ENCODE data around the gene CCNI. TPM values are rescaled to one million over a fixed set of nuclear protein-coding genes. Genes with fewer than 3 reads are reported as not detected.
A peak's percentile ranks its signal among the peaks of the same experiment; 100 is the strongest.
"Not testable (repeated sequence)": the region's sequence is repeated elsewhere in the genome, so short reads cannot be mapped to it uniquely, and the experiment has no call there.

The CCNI gene
- total RNA-seq, 1 donor = 190 TPM

GRCh38 chr4:77040854-77041725 is 34.7 kb downstream of the CCNI start:
- TF ChIP-seq CTCF (IDR thresholded peaks at IDR 0.05; ENCODE audit: insufficient read depth, low read length) = no peak
- H3K4me3 ChIP-seq (ENCODE audit: low read depth, low read length) = no peak overlapping the region
- no peak for DNase-seq (ENCODE audit: low read depth)

- peak; percentile 67 for DNase-seq (ENCODE audit: low read depth)
- TF ChIP-seq CTCF (IDR thresholded peaks at IDR 0.05; ENCODE audit: insufficient read depth, low read length) = no peak
- H3K4me3 ChIP-seq (ENCODE audit: low read depth, low read length) = no peak overlapping the region
These were observed 35.5 kb downstream of the CCNI start for GRCh38 chr4:77040270-77040669.

- DNase-seq (ENCODE audit: low read depth) = no peak
- H3K4me3 ChIP-seq (ENCODE audit: low read depth, low read length) = no peak overlapping the region
- no peak for TF ChIP-seq CTCF (IDR thresholded peaks at IDR 0.05; ENCODE audit: insufficient read depth, low read length)
These were observed 36.0 kb downstream of the CCNI start for GRCh38 chr4:77039796-77040195.

GRCh38 chr4:77037736-77038135 is 38.1 kb downstream of the CCNI start:
- peak; percentile 44 for DNase-seq (ENCODE audit: low read depth)
- H3K4me3 ChIP-seq (ENCODE audit: low read depth, low read length) = no peak overlapping the region
- TF ChIP-seq CTCF (IDR thresholded peaks at IDR 0.05; ENCODE audit: insufficient read depth, low read length) = no peak

- not testable (repeated sequence) for DNase-seq (ENCODE audit: low read depth); H3K4me3 ChIP-seq (ENCODE audit: low read depth, low read length)
These were observed 38.6 kb downstream of the CCNI start for GRCh38 chr4:77037168-77037567.

GRCh38 chr4:77036206-77036605 is 39.6 kb downstream of the CCNI start:
- DNase-seq (ENCODE audit: low read depth) = peak; percentile 95
- no peak for TF ChIP-seq CTCF (IDR thresholded peaks at IDR 0.05; ENCODE audit: insufficient read depth, low read length)

GRCh38 chr4:77035153-77035552 is 40.6 kb downstream of the CCNI start:
- DNase-seq (ENCODE audit: low read depth) = no peak
- H3K4me3 ChIP-seq (ENCODE audit: low read depth, low read length) = no peak overlapping the region
- no peak for TF ChIP-seq CTCF (IDR thresholded peaks at IDR 0.05; ENCODE audit: insufficient read depth, low read length)

More at GRCh38 chr4:77036206-77036605, 39.6 kb downstream of the CCNI start:
- no peak overlapping the region for H3K4me3 ChIP-seq (ENCODE audit: low read depth, low read length)

Data from fibroblast of the aortic adventitia (primary cell).